LNCaP clone FGC (cell line): ENCODE results near the gene PTPRC.

Experiments used
- DNase-seq: peaks from one replicate; pipeline ENCODE4 v3.0.0-alpha.2; 2011; ENCODE audit warnings: low read depth
- H3K4me3 ChIP-seq: 2 replicates; pipeline ENCODE4 v1.5.1; 2011; ENCODE audit warnings: mild to moderate bottlenecking, low read depth, low read length, control low read depth
- CTCF ChIP-seq: IDR thresholded peaks from 2 replicates; pipeline ENCODE4 v1.5.1; 2012; ENCODE audit warnings: mild to moderate bottlenecking; ENCODE audit not compliant: control insufficient read depth, insufficient read depth; ENCODE audit errors: extremely low read depth

Gene PTPRC

GRCh38 chr1:198763298-198763714, 124.5 kb downstream of the PTPRC start:
- TF ChIP-seq CTCF, result no peak
- DNase-seq, result no peak
- no peak overlapping the region for H3K4me3 ChIP-seq

GRCh38 chr1:198764748-198765147, 125.9 kb downstream of the PTPRC start:
- TF ChIP-seq CTCF, result no peak
- no peak overlapping the region for H3K4me3 ChIP-seq
- no peak for DNase-seq

GRCh38 chr1:198765416-198765815, 126.6 kb downstream of the PTPRC start:
- no peak for DNase-seq
- H3K4me3 ChIP-seq, result no peak overlapping the region
- no peak for TF ChIP-seq CTCF

- no peak for DNase-seq
- peak; percentile 41 for TF ChIP-seq CTCF
- no peak overlapping the region for H3K4me3 ChIP-seq
Measured at GRCh38 chr1:198771563-198772153, 132.8 kb downstream of the PTPRC start.

GRCh38 chr1:198772626-198773025, 133.8 kb downstream of the PTPRC start:
- DNase-seq, result no peak
- no peak overlapping the region for H3K4me3 ChIP-seq
- no peak for TF ChIP-seq CTCF

GRCh38 chr1:198773030-198773429, 134.2 kb downstream of the PTPRC start:
- H3K4me3 ChIP-seq, result no peak overlapping the region
- no peak for DNase-seq
- TF ChIP-seq CTCF, result no peak

GRCh38 chr1:198773523-198773922, 134.7 kb downstream of the PTPRC start:
- no peak for TF ChIP-seq CTCF
- H3K4me3 ChIP-seq, result no peak overlapping the region
- DNase-seq, result no peak
